Measurements from ENCODE around the gene CRYZL1. TPM values are rescaled to one million over a fixed set of nuclear protein-coding genes. Genes with fewer than 3 reads are reported as not detected.

CRYZL1 gene
- total and polyA plus RNA-seq, 8 donors: 21.8 to 84.5 (median 63.4) TPM

GRCh38 chr21:33686386-33686785 lies 44.8 kb upstream of the CRYZL1 start:
- DNase-seq (no peak), ATAC-seq (no peak)
- Histone ChIP-seq H3K27me3 (no peaks in the 10 kb centered on the region), H3K4me3 (no peak overlapping the region), H3K27ac (no peak overlapping the region), H3K36me3 (no peaks in the 10 kb centered on the region), H3K9me3 (no peaks in the 10 kb centered on the region), H3K4me1 (peaks cover 19 to 31% of the 10 kb centered on the region in 2 donors)
- intact Hi-C loops (cut with DNase I): no loop called here
- TF ChIP-seq CTCF (IDR thresholded peaks at IDR 0.05): no peak

- no peak for DNase-seq
- ATAC-seq: peak; percentile 57
- intact Hi-C loops (cut with DNase I): no loop called here
- H3K4me3 ChIP-seq: no peak overlapping the region
- H3K36me3 ChIP-seq: no peaks in the 10 kb centered on the region
- TF ChIP-seq CTCF (IDR thresholded peaks at IDR 0.05): no peak
- peak overlapping the region in 1 of 2 donors; percentile 13 for H3K27ac ChIP-seq
- no peaks in the 10 kb centered on the region for H3K27me3 ChIP-seq
- peaks cover 16 to 31% of the 10 kb centered on the region in 2 donors for H3K4me1 ChIP-seq
- no peaks in the 10 kb centered on the region for H3K9me3 ChIP-seq
These were observed 44.2 kb upstream of the CRYZL1 start for GRCh38 chr21:33685613-33686197.

- ATAC-seq: peak; percentile 21
- Histone ChIP-seq H3K36me3 (no peaks in the 10 kb centered on the region), H3K4me3 (no peak overlapping the region), H3K27me3 (no peaks in the 10 kb centered on the region), H3K4me1 (peaks cover 16 to 31% of the 10 kb centered on the region in 2 donors), H3K9me3 (no peaks in the 10 kb centered on the region), H3K27ac (peak overlapping the region in 1 of 2 donors; percentile 13)
- intact Hi-C loops (cut with DNase I): no loop called here
- TF ChIP-seq CTCF (IDR thresholded peaks at IDR 0.05): no peak
- DNase-seq: no peak
These were observed 43.5 kb upstream of the CRYZL1 start for GRCh38 chr21:33684923-33685560.

- Histone ChIP-seq H3K4me3 (no peak overlapping the region), H3K27ac (peak overlapping the region in 1 of 2 donors; percentile 8), H3K9me3 (no peaks in the 10 kb centered on the region), H3K27me3 (no peaks in the 10 kb centered on the region), H3K36me3 (no peaks in the 10 kb centered on the region), H3K4me1 (peaks cover 16 to 31% of the 10 kb centered on the region in 2 donors)
- ATAC-seq (no peak), DNase-seq (no peak)
- no peak for TF ChIP-seq CTCF (IDR thresholded peaks at IDR 0.05)
- intact Hi-C loops (cut with DNase I): no loop called here
These were observed 42.5 kb upstream of the CRYZL1 start for GRCh38 chr21:33684068-33684467.

GRCh38 chr21:33682992-33683627 lies 41.6 kb upstream of the CRYZL1 start:
- Histone ChIP-seq H3K9me3 (no peaks in the 10 kb centered on the region), H3K27ac (no peak overlapping the region), H3K27me3 (no peaks in the 10 kb centered on the region), H3K36me3 (no peaks in the 10 kb centered on the region), H3K4me1 (peaks cover 16 to 31% of the 10 kb centered on the region in 2 donors), H3K4me3 (no peak overlapping the region)
- ATAC-seq: peak; percentile 39
- no peak for TF ChIP-seq CTCF (IDR thresholded peaks at IDR 0.05)
- DNase-seq: no peak
- intact Hi-C loops (cut with DNase I): no loop called here
